GM20000 (cell line): ENCODE data around the gene TTC7B.

Source experiments
- DNase-seq: peaks from one replicate; pipeline ENCODE4 v3.0.0; 2012; ENCODE audit warnings: low spot score
- TF ChIP-seq, protein P1 (sequence below): IDR thresholded peaks from 2 replicates; pipeline ENCODE4 v1.5.1; 2012; ENCODE audit warnings: mild to moderate bottlenecking, control low read depth; ENCODE audit errors: extremely low read depth, missing control alignments

TTC7B gene

DNA sequence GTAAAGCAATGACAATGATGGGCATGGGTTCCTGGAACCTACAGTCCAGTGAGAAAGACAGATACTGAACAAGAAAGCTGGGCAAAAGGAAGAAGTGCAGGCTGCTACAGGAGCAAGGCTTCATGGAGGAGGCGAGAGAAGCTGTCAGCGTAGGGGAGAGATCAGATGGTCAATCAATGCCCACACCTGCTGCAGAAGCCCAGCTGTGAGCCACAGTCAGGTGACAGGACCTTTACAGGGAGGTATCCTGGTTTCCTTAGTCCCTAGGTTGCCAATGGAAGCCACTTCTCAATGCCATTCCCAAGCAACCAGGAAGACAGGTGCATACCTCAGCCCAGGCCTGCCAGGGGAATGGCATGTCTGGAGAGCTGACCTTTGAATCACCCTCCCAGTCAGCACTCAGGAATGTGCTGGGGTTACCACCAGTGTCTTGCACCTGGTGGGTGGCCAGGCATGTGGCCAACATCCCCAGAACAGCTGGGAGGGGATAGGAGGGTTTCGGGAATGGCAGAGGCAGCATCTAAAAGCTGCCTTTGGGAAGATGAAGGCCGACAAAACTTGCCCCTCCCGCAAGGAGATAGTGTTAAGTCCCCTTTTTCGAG, 170.3 kb downstream of the TTC7B start:
- DNase-seq = no peak
- TF ChIP-seq, protein P1, sequence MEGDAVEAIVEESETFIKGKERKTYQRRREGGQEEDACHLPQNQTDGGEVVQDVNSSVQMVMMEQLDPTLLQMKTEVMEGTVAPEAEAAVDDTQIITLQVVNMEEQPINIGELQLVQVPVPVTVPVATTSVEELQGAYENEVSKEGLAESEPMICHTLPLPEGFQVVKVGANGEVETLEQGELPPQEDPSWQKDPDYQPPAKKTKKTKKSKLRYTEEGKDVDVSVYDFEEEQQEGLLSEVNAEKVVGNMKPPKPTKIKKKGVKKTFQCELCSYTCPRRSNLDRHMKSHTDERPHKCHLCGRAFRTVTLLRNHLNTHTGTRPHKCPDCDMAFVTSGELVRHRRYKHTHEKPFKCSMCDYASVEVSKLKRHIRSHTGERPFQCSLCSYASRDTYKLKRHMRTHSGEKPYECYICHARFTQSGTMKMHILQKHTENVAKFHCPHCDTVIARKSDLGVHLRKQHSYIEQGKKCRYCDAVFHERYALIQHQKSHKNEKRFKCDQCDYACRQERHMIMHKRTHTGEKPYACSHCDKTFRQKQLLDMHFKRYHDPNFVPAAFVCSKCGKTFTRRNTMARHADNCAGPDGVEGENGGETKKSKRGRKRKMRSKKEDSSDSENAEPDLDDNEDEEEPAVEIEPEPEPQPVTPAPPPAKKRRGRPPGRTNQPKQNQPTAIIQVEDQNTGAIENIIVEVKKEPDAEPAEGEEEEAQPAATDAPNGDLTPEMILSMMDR = no peak

GRCh38 chr14:90644882-90645281, 171.3 kb downstream of the TTC7B start:
- TF ChIP-seq, protein P1 = no peak
- DNase-seq = no peak

DNA sequence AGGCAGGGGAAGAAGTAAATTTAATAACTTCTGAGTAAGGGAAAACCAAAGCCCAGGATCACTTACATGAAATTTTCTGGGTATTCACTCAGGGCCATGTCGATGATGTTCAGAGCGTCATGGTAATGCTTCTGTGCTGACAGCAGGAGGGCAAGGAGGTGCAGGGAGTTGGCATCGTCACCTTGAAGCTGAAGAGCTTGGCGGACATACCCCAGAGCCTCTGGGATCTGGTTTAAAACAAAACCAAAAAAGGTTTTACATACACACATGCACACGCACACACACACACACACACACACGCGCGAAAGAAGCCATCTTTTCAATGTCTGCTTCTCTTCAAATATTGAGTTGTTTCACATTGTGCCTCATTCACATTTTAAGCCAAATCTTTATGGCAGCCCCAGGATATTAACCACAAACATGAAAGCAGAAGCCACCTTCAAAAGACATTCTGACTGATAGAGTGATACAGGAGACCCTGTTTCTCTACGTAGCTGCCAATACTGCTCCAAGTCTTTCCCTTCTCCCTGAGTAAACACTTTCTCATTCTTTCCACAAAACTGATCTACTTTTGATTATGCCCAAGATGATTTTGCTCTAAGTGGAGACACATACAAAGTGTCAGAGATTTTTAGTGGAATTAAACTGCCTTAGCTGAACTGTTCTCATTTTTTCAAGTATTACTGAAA, 172.1 kb downstream of the TTC7B start:
- no peak for DNase-seq
- TF ChIP-seq, protein P1 = no peak

DNA sequence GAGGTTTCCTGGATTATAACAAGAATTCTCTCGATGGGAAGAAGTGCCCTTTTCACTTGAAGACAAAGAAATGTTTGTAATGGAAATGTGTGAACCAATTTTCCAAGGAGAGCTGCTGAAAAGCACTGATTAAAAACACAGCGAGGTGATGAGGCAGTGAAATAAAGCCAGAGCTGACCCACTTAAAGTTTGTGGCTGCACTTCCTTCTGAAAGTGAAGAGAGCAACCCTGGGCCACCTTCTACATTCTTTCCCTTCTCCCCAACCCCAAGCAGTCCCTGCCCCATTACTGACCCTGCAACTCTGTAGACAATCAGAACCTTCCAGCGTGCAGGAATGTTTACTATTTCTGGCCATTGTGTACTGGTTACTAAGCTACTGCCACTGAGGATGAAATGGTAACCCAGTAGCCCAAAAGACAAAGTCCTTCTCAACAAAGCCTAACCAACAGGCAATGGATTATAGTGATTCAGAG, 173.9 kb downstream of the TTC7B start:
- TF ChIP-seq, protein P1 = no peak
- DNase-seq = no peak

DNA sequence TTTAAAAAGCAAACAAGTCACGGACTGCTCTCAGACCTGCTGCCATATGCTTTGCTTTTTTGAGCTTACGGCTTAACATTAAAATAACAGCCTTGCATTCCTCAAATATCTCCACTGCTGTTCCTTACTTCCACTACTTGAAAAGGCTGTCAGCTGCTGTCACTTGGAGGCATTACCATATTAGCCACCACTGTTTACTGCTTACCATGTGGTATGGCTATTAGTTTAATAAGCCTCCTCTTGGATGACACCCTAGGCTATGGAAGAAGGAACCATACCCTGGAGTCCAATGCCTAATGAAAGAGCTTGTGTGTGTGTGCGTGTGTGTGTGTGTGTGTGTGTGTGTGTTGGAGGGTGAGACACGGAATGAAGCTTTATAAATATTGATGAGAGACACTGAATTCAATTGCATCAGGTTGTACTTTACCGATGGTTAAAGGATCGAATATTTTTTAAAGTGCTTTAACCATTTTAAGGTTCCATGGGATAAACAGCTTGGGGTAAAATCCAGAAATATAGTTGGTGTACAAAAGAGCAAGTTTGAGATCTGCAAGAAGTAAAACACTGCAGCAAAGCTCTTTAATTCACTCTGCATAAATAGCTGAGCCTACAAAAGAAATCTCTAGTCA, 174.5 kb downstream of the TTC7B start:
- no peak for DNase-seq

GRCh38 chr14:90641168-90641567, 175.1 kb downstream of the TTC7B start:
- no peak for DNase-seq
- TF ChIP-seq, protein P1 = no peak

More for the DNA sequence above, 174.5 kb downstream of the TTC7B start:
- TF ChIP-seq, protein P1 = no peak

DNA sequence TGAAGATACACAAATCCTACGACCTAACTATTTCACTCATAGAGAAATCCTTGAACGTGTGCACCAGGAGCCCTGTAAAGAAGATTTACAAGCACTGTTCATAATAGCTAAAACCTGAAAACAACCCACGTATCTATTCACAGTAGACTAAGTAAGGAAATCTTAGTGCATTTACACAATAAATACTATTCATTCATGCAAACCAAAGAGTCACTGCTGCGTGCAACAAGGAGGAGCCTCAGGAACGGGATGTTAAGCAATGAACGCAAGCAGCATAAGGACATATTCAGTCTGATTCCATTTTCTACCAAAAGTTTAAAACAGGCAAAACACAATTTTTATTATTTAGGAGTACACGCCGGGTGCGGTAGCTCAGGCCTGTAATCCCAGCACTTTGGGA, 176.6 kb downstream of the TTC7B start:
- no peak for DNase-seq
- TF ChIP-seq, protein P1 = no peak
